Measurements from ENCODE around the gene EFNA4. TPM values are rescaled to one million over a fixed set of nuclear protein-coding genes. Genes with fewer than 3 reads are reported as not detected.

Gene EFNA4
- total RNA-seq, 6 experiments from 2014 or later = 3.6 to 5.6 (median 4.8) TPM

- peak overlapping the region; percentile 9 for H3K27ac Mint-ChIP-seq
- H3K4me1 Mint-ChIP-seq (ENCODE audit: low read depth) = peaks cover 29% of the 10 kb centered on the region
Measured at GRCh38 chr1:155081472-155082300, 18.1 kb downstream of the EFNA4 start.

GRCh38 chr1:155082301-155083051, 18.9 kb downstream of the EFNA4 start:
- Mint-ChIP-seq H3K27ac (no peak overlapping the region), H3K27me3 (ENCODE audit: insufficient read depth) (peaks cover 39% of the 10 kb centered on the region), H3K4me3 (no peak overlapping the region), H3K36me3 (ENCODE audit: low read depth) (no peaks in the 10 kb centered on the region), H3K9me3 (no peaks in the 10 kb centered on the region), H3K4me1 (ENCODE audit: low read depth) (peaks cover 29% of the 10 kb centered on the region)
- no peak for DNase-seq
- TF ChIP-seq CTCF (IDR thresholded peaks at IDR 0.05) = no peak

More at GRCh38 chr1:155081472-155082300, 18.1 kb downstream of the EFNA4 start:
- Mint-ChIP-seq H3K4me3 (peak overlapping the region; percentile 35), H3K36me3 (ENCODE audit: low read depth) (no peaks in the 10 kb centered on the region), H3K9me3 (no peaks in the 10 kb centered on the region), H3K27me3 (ENCODE audit: insufficient read depth) (peaks cover 39% of the 10 kb centered on the region)
- DNase-seq = no peak
- no peak for TF ChIP-seq CTCF (IDR thresholded peaks at IDR 0.05)

GRCh38 chr1:155083052-155083541, 19.6 kb downstream of the EFNA4 start:
- no peaks in the 10 kb centered on the region for H3K9me3 Mint-ChIP-seq
- no peak overlapping the region for H3K4me3 Mint-ChIP-seq
- peaks cover 39% of the 10 kb centered on the region for H3K27me3 Mint-ChIP-seq (ENCODE audit: insufficient read depth)
- H3K4me1 Mint-ChIP-seq (ENCODE audit: low read depth) = peaks cover 29% of the 10 kb centered on the region
- no peak overlapping the region for H3K27ac Mint-ChIP-seq
- no peak for DNase-seq
- H3K36me3 Mint-ChIP-seq (ENCODE audit: low read depth) = no peaks in the 10 kb centered on the region
- no peak for TF ChIP-seq CTCF (IDR thresholded peaks at IDR 0.05)

GRCh38 chr1:155083865-155084721, 20.6 kb downstream of the EFNA4 start:
- no peak for TF ChIP-seq CTCF (IDR thresholded peaks at IDR 0.05)
- Mint-ChIP-seq H3K27me3 (ENCODE audit: insufficient read depth) (peaks cover 42% of the 10 kb centered on the region), H3K4me1 (ENCODE audit: low read depth) (peaks cover 29% of the 10 kb centered on the region), H3K9me3 (no peaks in the 10 kb centered on the region), H3K27ac (peak overlapping the region; percentile 83; the same call in 1 of the 2 replicates), H3K36me3 (ENCODE audit: low read depth) (no peaks in the 10 kb centered on the region), H3K4me3 (peak overlapping the region; percentile 98)
- DNase-seq = no peak
